HG03097 (cell line): ENCODE measurements around the gene BUB3.

Source experiments
- ATAC-seq: cut with Tn5 transposase; IDR thresholded peaks from one replicate; pipeline ENCODE4 v1.9.1; 2021; ENCODE audit not compliant: unreplicated experiment, low FRiP score

Gene BUB3

GRCh38 chr10:123154092-123154710 lies at the start of gene BUB3:
Gene BUB3 (plus strand): TSS chr10:123154402. CDS start chr10:123154918, 516 bp downstream.
- peak; percentile 89 for ATAC-seq

GRCh38 chr10:123109466-123109865 lies 44.7 kb upstream of the BUB3 start:
- no peak for ATAC-seq

GRCh38 chr10:123117644-123118417 lies 36.4 kb upstream of the BUB3 start:
- no peak for ATAC-seq

GRCh38 chr10:123119081-123119480 lies 35.1 kb upstream of the BUB3 start:
- no peak for ATAC-seq

GRCh38 chr10:123126246-123126645 lies 28.0 kb upstream of the BUB3 start:
- no peak for ATAC-seq

GRCh38 chr10:123129618-123130271 lies 24.5 kb upstream of the BUB3 start:
- ATAC-seq: no peak

GRCh38 chr10:123132576-123133477 lies 21.4 kb upstream of the BUB3 start:
- no peak for ATAC-seq

- ATAC-seq: no peak
Observed at GRCh38 chr10:123133541-123134342, 20.5 kb upstream of the BUB3 start.

- ATAC-seq: no peak
Observed at GRCh38 chr10:123134343-123134914, 19.8 kb upstream of the BUB3 start.

GRCh38 chr10:123134915-123135414 lies 19.2 kb upstream of the BUB3 start:
- no peak for ATAC-seq

- no peak for ATAC-seq
Observed at GRCh38 chr10:123135415-123136141, 18.6 kb upstream of the BUB3 start, which contains the start of gene HMX3. Gene HMX3 (plus strand): TSS chr10:123135970. CDS start chr10:123136051, 81 bp downstream.

- no peak for ATAC-seq
Observed at GRCh38 chr10:123136221-123136805, 17.9 kb upstream of the BUB3 start.

GRCh38 chr10:123136806-123137642 lies 17.2 kb upstream of the BUB3 start:
- ATAC-seq: no peak

- no peak for ATAC-seq
Observed at GRCh38 chr10:123139165-123139520, 15.1 kb upstream of the BUB3 start.

GRCh38 chr10:123139521-123140163 lies 14.6 kb upstream of the BUB3 start:
- ATAC-seq: no peak

- no peak for ATAC-seq
Observed at GRCh38 chr10:123140164-123140982, 13.8 kb upstream of the BUB3 start.
